H9 (cell line): Measurements from ENCODE around the gene PLEKHG5. TPM values are rescaled to one million over a fixed set of nuclear protein-coding genes. Genes with fewer than 3 reads are reported as not detected.
A peak's percentile ranks its signal among the peaks of the same experiment; 100 is the strongest.

Source experiments
- DNase-seq: peaks from one replicate; pipeline ENCODE4 v3.0.0-alpha.2; 2017
- H2AFZ ChIP-seq: one replicate; pipeline ENCODE4 v1.6.1; 2013; ENCODE audit warnings: mild to moderate bottlenecking, low read length, control low read depth, moderate library complexity
- H2AK5ac ChIP-seq: 2 replicates; pipeline ENCODE4 v1.6.1; 2013; ENCODE audit warnings: low read length, control low read depth, mixed read lengths; ENCODE audit not compliant: insufficient read length
- H2BK120ac ChIP-seq: one replicate; pipeline ENCODE4 v1.6.1; 2013; ENCODE audit warnings: low read depth, mild to moderate bottlenecking, low read length, control low read depth, inconsistent platforms; ENCODE audit not compliant: poor library complexity, severe bottlenecking
- H2BK12ac ChIP-seq: 2 replicates; pipeline ENCODE4 v1.6.1; 2013; ENCODE audit warnings: low read length, control low read depth, mixed read lengths, low read depth; ENCODE audit not compliant: insufficient read length
- H2BK15ac ChIP-seq: 2 replicates; pipeline ENCODE4 v1.6.1; 2013; ENCODE audit warnings: low read depth, low read length, control low read depth
- H2BK20ac ChIP-seq: one replicate; pipeline ENCODE4 v1.6.1; 2013; ENCODE audit warnings: low read depth, mild to moderate bottlenecking, low read length, control low read depth, inconsistent platforms; ENCODE audit not compliant: poor library complexity, severe bottlenecking
- H2BK5ac ChIP-seq: 2 replicates; pipeline ENCODE4 v1.6.1; 2013; ENCODE audit warnings: low read length, control low read depth, mixed read lengths; ENCODE audit not compliant: insufficient read length
- H3K14ac ChIP-seq: 2 replicates; pipeline ENCODE4 v1.6.1; 2013; ENCODE audit warnings: low read length, control low read depth; ENCODE audit not compliant: insufficient read depth
- H3K18ac ChIP-seq: 2 replicates; pipeline ENCODE4 v1.6.1; 2013; ENCODE audit warnings: low read depth, mild to moderate bottlenecking, mixed read lengths, low read length, control low read depth; ENCODE audit not compliant: insufficient read length
- H3K23ac ChIP-seq: 2 replicates; pipeline ENCODE4 v1.6.1; 2013; ENCODE audit warnings: low read length, control low read depth, mixed read lengths, low read depth; ENCODE audit not compliant: insufficient read length
- H3K23me2 ChIP-seq: 2 replicates; pipeline ENCODE4 v1.6.1; 2013; ENCODE audit warnings: low read depth, mild to moderate bottlenecking, mixed read lengths, low read length, control low read depth; ENCODE audit not compliant: insufficient read length, poor library complexity, severe bottlenecking
- H3K27ac ChIP-seq: 2 replicates; pipeline ENCODE4 v1.5.1; 2013; ENCODE audit warnings: low read length, control low read depth, mixed read lengths, low read depth; ENCODE audit not compliant: insufficient read length
- H3K27me3 ChIP-seq: 2 replicates; pipeline ENCODE4 v1.6.1; 2013; ENCODE audit warnings: low read length, control low read depth, inconsistent platforms; ENCODE audit not compliant: insufficient read depth
- H3K4ac ChIP-seq: 2 replicates; pipeline ENCODE4 v1.6.1; 2013; ENCODE audit warnings: low read depth, mild to moderate bottlenecking, control low read depth, inconsistent platforms, low read length, moderate library complexity
- H3K4me1 ChIP-seq: 2 replicates; pipeline ENCODE4 v1.6.1; 2013; ENCODE audit warnings: low read length, control low read depth, inconsistent platforms; ENCODE audit not compliant: insufficient read depth
- H3K4me2 ChIP-seq: 2 replicates; pipeline ENCODE4 v1.6.1; 2013; ENCODE audit warnings: low read length, control low read depth, mixed read lengths; ENCODE audit not compliant: insufficient read length, insufficient read depth
- H3K56ac ChIP-seq: 2 replicates; pipeline ENCODE4 v1.6.1; 2013; ENCODE audit warnings: low read depth, mild to moderate bottlenecking, mixed read lengths, low read length, control low read depth; ENCODE audit not compliant: insufficient read length
- H3K79me1 ChIP-seq: 2 replicates; pipeline ENCODE4 v1.6.1; 2013; ENCODE audit warnings: low read depth, mild to moderate bottlenecking, moderate library complexity, low read length, control low read depth, inconsistent platforms; ENCODE audit not compliant: insufficient read depth, poor library complexity, severe bottlenecking
- H3K79me2 ChIP-seq: 2 replicates; pipeline ENCODE4 v1.6.1; 2013; ENCODE audit warnings: low read length, control low read depth, inconsistent platforms; ENCODE audit not compliant: insufficient read depth
- H3K9ac ChIP-seq: 2 replicates; pipeline ENCODE4 v1.6.1; 2013; ENCODE audit warnings: low read length, control low read depth, mixed read lengths; ENCODE audit not compliant: insufficient read length; ENCODE audit errors: extremely low read depth
- H3K9me3 ChIP-seq: one replicate; pipeline ENCODE4 v1.6.1; 2013; ENCODE audit warnings: low read depth, low read length, inconsistent platforms; ENCODE audit not compliant: control insufficient read depth
- H3T11ph ChIP-seq: one replicate; pipeline ENCODE4 v1.6.1; 2013; ENCODE audit warnings: mild to moderate bottlenecking, low read length, control low read depth, inconsistent platforms
- H4K20me1 ChIP-seq: one replicate; pipeline ENCODE4 v1.6.1; 2013; ENCODE audit not compliant: control insufficient read depth, insufficient read length, insufficient read depth
- H4K5ac ChIP-seq: 2 replicates; pipeline ENCODE4 v1.6.1; 2013; ENCODE audit warnings: low read depth, mild to moderate bottlenecking, mixed read lengths, low read length, control low read depth; ENCODE audit not compliant: insufficient read length
- H4K8ac ChIP-seq: replicated peaks from 2 replicates; pipeline ENCODE4 v1.6.1; 2013; ENCODE audit warnings: low read length, control low read depth, mixed read lengths, low read depth; ENCODE audit not compliant: insufficient read length
- H4K91ac ChIP-seq: 2 replicates; pipeline ENCODE4 v1.6.1; 2013; ENCODE audit warnings: low read depth, mild to moderate bottlenecking, moderate library complexity, mixed read lengths, low read length, control low read depth; ENCODE audit not compliant: insufficient read length
- H3K27ac Mint-ChIP-seq, 3 experiments: 2 replicates in 2 of 3; 3 replicates in 1 of 3; pipeline ENCODE4 v1.8.0; 2020 to 2021; ENCODE audit warnings: mixed read lengths in 3 of 3, mild to moderate bottlenecking in 1 of 3, moderate library complexity in 1 of 3
- H3K27me3 Mint-ChIP-seq: 2 replicates; pipeline ENCODE4 v1.8.0; 2021; ENCODE audit warnings: low read depth, mild to moderate bottlenecking, moderate library complexity, mixed read lengths
- H3K36me3 Mint-ChIP-seq, 3 experiments: 2 replicates in 2 of 3; 3 replicates in 1 of 3; pipeline ENCODE4 v1.8.0; 2020 to 2021; ENCODE audit warnings: low read depth in 3 of 3, mixed read lengths in 3 of 3; ENCODE audit not compliant: insufficient read depth in 1 of 3
- H3K4me1 Mint-ChIP-seq, 2 experiments: 2 replicates each; pipeline ENCODE4 v1.8.0; 2020; ENCODE audit warnings: mixed read lengths in 2 of 2
- H3K4me3 Mint-ChIP-seq, 2 experiments: 2 replicates in 1 of 2; 3 replicates in 1 of 2; pipeline ENCODE4 v1.8.0; 2020 to 2021; ENCODE audit warnings: mild to moderate bottlenecking in 2 of 2, mixed read lengths in 2 of 2, moderate library complexity in 1 of 2
- H3K9me3 Mint-ChIP-seq, 2 experiments: 2 replicates in 1 of 2; 3 replicates in 1 of 2; pipeline ENCODE4 v1.8.0; 2020; ENCODE audit warnings: mild to moderate bottlenecking in 2 of 2, mixed read lengths in 2 of 2, moderate library complexity in 1 of 2
- CTCF ChIP-seq: fragments of 200-600 bp; sonication (generic); conservative IDR thresholded peaks from 3 replicates; pipeline ENCODE4 v1.8.0; 2021; ENCODE audit warnings: antibody characterized with exemption, mild to moderate bottlenecking
- WGBS: extraction: QIAGEN DNeasy Blood & Tissue Kit; methylation state at CpG from one replicate; pipeline ENCODE4 v1.1.7; 2013; ENCODE audit warnings: missing lambda C conversion rate, low lambda C conversion rate, mixed read lengths; ENCODE audit not compliant: insufficient read length; ENCODE audit errors: extremely low coverage; 5-methylcytosine and 5-hydroxymethylcytosine counted together
- total RNA-seq: library from RNA; stranded (reverse); gene quantifications from 2 replicates; pipeline ENCODE4 v1.2.1, GENCODE V29; 2021

PLEKHG5 gene
- total RNA-seq, 1 experiment from 2014 or later, result 22.3 TPM

- Histone ChIP-seq H3K4ac (no peak overlapping the region), H3K56ac (no peak overlapping the region), H3K27me3 (no peaks in the 10 kb centered on the region), H3K79me2 (no peaks in the 10 kb centered on the region), H2BK12ac (no peak overlapping the region), H3K9me3 (no peaks in the 10 kb centered on the region), H4K5ac (no peak overlapping the region), H3K27ac (no peak overlapping the region), H3T11ph (no peak overlapping the region), H2AFZ (no peak overlapping the region), H3K14ac (no peak overlapping the region; the same call in 1 of the 2 replicates), H4K91ac (no peak overlapping the region), H3K18ac (no peak overlapping the region), H4K8ac (no peak overlapping the region), H3K9ac (no peak overlapping the region), H3K79me1 (no peaks in the 10 kb centered on the region), H2BK15ac (no peak overlapping the region), H3K4me1 (peaks cover 3% of the 10 kb centered on the region; the same call in 1 of the 2 replicates), H2BK20ac (no peak overlapping the region), H2BK120ac (no peak overlapping the region), H2AK5ac (no peak overlapping the region), H3K23me2 (no peaks in the 10 kb centered on the region), H3K23ac (no peak overlapping the region), H2BK5ac (no peak overlapping the region), H3K4me2 (no peak overlapping the region), H4K20me1 (no peaks in the 10 kb centered on the region)
- no peaks in the 10 kb centered on the region; the same call in 1 of the 2 replicates for H3K27me3 Mint-ChIP-seq
- DNase-seq, result no peak
- H3K27ac Mint-ChIP-seq, result peak overlapping the region in 1 of 3 experiments; percentile 34; a peak in 2 of 7 replicates
- no peak for TF ChIP-seq CTCF
- no peaks in the 10 kb centered on the region for H3K9me3 Mint-ChIP-seq
- peaks cover 16 to 30% of the 10 kb centered on the region in 2 experiments for H3K4me1 Mint-ChIP-seq
- WGBS, result no CpG with 5 or more reads among the region's 13 CpGs
- H3K36me3 Mint-ChIP-seq, result peaks cover 1 to 36% (median 23%) of the 10 kb centered on the region in 3 experiments; a peak in 6 of 7 replicates
- no peak overlapping the region; a peak in 1 of 5 replicates for H3K4me3 Mint-ChIP-seq
Measured at GRCh38 chr1:6462412-6463119, 28.9 kb downstream of the PLEKHG5 start.
